Measurements from ENCODE around the gene SLC39A11. TPM values are rescaled to one million over a fixed set of nuclear protein-coding genes. Genes with fewer than 3 reads are reported as not detected.
A peak's percentile ranks its signal among the peaks of the same experiment; 100 is the strongest.

The SLC39A11 gene
- total RNA-seq, 1 donor from 2014 or later, result 5.5 TPM

- no peaks in the 10 kb centered on the region for H3K4me1 Mint-ChIP-seq
- no peaks in the 10 kb centered on the region for H3K9me3 ChIP-seq (ENCODE audit: low read depth)
- no peaks in the 10 kb centered on the region for H3F3A ChIP-seq (ENCODE audit: low read depth)
- H3K27me3 ChIP-seq, result no peaks in the 10 kb centered on the region
- H2AFZ ChIP-seq (replicated peaks), result no peak overlapping the region
- no peaks in the 10 kb centered on the region for H3K36me3 ChIP-seq
- no peak overlapping the region for H3K9ac ChIP-seq
- TF ChIP-seq CTCF (IDR thresholded peaks at IDR 0.05), result no peak
- no peak for TF ChIP-seq EZH2phosphoT487 (IDR thresholded peaks at IDR 0.05)
- no peak for TF ChIP-seq EZH2 (IDR thresholded peaks at IDR 0.05)
- H3K27ac Mint-ChIP-seq, result no peak overlapping the region
- H4K20me1 ChIP-seq (ENCODE audit: low read depth), result no peaks in the 10 kb centered on the region
- peaks cover 2% of the 10 kb centered on the region for H3K27me3 Mint-ChIP-seq (ENCODE audit: insufficient read depth, low read depth)
- H3K4me3 Mint-ChIP-seq, result no peak overlapping the region
- H3K36me3 Mint-ChIP-seq, result no peaks in the 10 kb centered on the region
- H3K4me1 ChIP-seq, result no peaks in the 10 kb centered on the region
- H3K9me3 Mint-ChIP-seq, result no peaks in the 10 kb centered on the region
- no peaks in the 10 kb centered on the region for H3K79me2 ChIP-seq (ENCODE audit: low read depth)
- DNase-seq (ENCODE audit: low spot score), result no peak
- H3K4me3 ChIP-seq, result no peak overlapping the region
- H3K27ac ChIP-seq, result no peak overlapping the region
- no peak overlapping the region for H3K4me2 ChIP-seq
Observed at GRCh38 chr17:72735048-72735447, 357.4 kb downstream of the SLC39A11 start.

GRCh38 chr17:72734613-72735012, 357.9 kb downstream of the SLC39A11 start:
- DNase-seq (ENCODE audit: low spot score), result no peak
- no peaks in the 10 kb centered on the region for H3K27me3 ChIP-seq
- no peaks in the 10 kb centered on the region for H3K4me1 ChIP-seq
- Mint-ChIP-seq H3K27ac (no peak overlapping the region), H3K36me3 (no peaks in the 10 kb centered on the region), H3K4me1 (no peaks in the 10 kb centered on the region), H3K27me3 (ENCODE audit: insufficient read depth, low read depth) (peaks cover 2% of the 10 kb centered on the region), H3K4me3 (no peak overlapping the region), H3K9me3 (no peaks in the 10 kb centered on the region)
- H3K79me2 ChIP-seq (ENCODE audit: low read depth), result no peaks in the 10 kb centered on the region
- no peak overlapping the region for H3K4me2 ChIP-seq
- H3F3A ChIP-seq (ENCODE audit: low read depth), result no peaks in the 10 kb centered on the region
- TF ChIP-seq EZH2phosphoT487 (IDR thresholded peaks at IDR 0.05), result no peak
- TF ChIP-seq CTCF (IDR thresholded peaks at IDR 0.05), result no peak
- no peak for TF ChIP-seq EZH2 (IDR thresholded peaks at IDR 0.05)
- no peaks in the 10 kb centered on the region for H4K20me1 ChIP-seq (ENCODE audit: low read depth)
- H3K9ac ChIP-seq, result no peak overlapping the region
- no peak overlapping the region for H2AFZ ChIP-seq (replicated peaks)
- no peaks in the 10 kb centered on the region for H3K36me3 ChIP-seq
- H3K27ac ChIP-seq, result no peak overlapping the region
- H3K4me3 ChIP-seq, result no peak overlapping the region
- H3K9me3 ChIP-seq (ENCODE audit: low read depth), result no peaks in the 10 kb centered on the region

GRCh38 chr17:72733619-72734282, 358.7 kb downstream of the SLC39A11 start:
- Mint-ChIP-seq H3K4me3 (no peak overlapping the region), H3K27me3 (ENCODE audit: insufficient read depth, low read depth) (peaks cover 2% of the 10 kb centered on the region), H3K4me1 (no peaks in the 10 kb centered on the region), H3K27ac (peak overlapping the region; percentile 50), H3K36me3 (no peaks in the 10 kb centered on the region), H3K9me3 (no peaks in the 10 kb centered on the region)
- Histone ChIP-seq H3K4me2 (no peak overlapping the region), H4K20me1 (ENCODE audit: low read depth) (no peaks in the 10 kb centered on the region), H3K27me3 (no peaks in the 10 kb centered on the region), H3K27ac (no peak overlapping the region), H3K4me1 (no peaks in the 10 kb centered on the region), H3K4me3 (no peak overlapping the region), H3F3A (ENCODE audit: low read depth) (no peaks in the 10 kb centered on the region), H3K9me3 (ENCODE audit: low read depth) (no peaks in the 10 kb centered on the region), H2AFZ (replicated peaks) (no peak overlapping the region), H3K79me2 (ENCODE audit: low read depth) (no peaks in the 10 kb centered on the region), H3K9ac (no peak overlapping the region), H3K36me3 (no peaks in the 10 kb centered on the region)
- TF ChIP-seq EZH2 (IDR thresholded peaks at IDR 0.05) (no peak), CTCF (IDR thresholded peaks at IDR 0.05) (no peak), EZH2phosphoT487 (IDR thresholded peaks at IDR 0.05) (no peak)
- DNase-seq (ENCODE audit: low spot score), result no peak
